Activated naive CD8-positive, alpha-beta T cell treated with anti-CD3 and anti-CD28 coated beads, Interleukin-2, amount 50 U/mL, for 24 hours (primary cell): Measurements from ENCODE around the gene TRIM41.
A peak's percentile ranks its signal among the peaks of the same experiment; 100 is the strongest.
"Not testable (repeated sequence)": the region's sequence is repeated elsewhere in the genome, so short reads cannot be mapped to it uniquely, and the experiment has no call there.

Experiments
- ATAC-seq: fragments of 150-1000 bp; cut with Tn5 transposase; one replicate; pipeline ENCODE4 v1.10.0; 2021
- DNase-seq: peaks from one replicate; pipeline ENCODE4 v3.0.0; 2021
- H3K27ac Mint-ChIP-seq: one replicate; pipeline ENCODE4 v1.8.0; 2021; ENCODE audit warnings: mild to moderate bottlenecking, mixed read lengths
- H3K27me3 Mint-ChIP-seq: one replicate; pipeline ENCODE4 v1.8.0; 2021; ENCODE audit warnings: mixed read lengths
- H3K36me3 Mint-ChIP-seq: one replicate; pipeline ENCODE4 v1.8.0; 2021; ENCODE audit warnings: low read depth, mixed read lengths
- H3K4me1 Mint-ChIP-seq: one replicate; pipeline ENCODE4 v1.8.0; 2021; ENCODE audit warnings: mixed read lengths
- H3K4me3 Mint-ChIP-seq: one replicate; pipeline ENCODE4 v1.8.0; 2021; ENCODE audit warnings: mild to moderate bottlenecking, moderate library complexity, mixed read lengths
- H3K9me3 Mint-ChIP-seq: one replicate; pipeline ENCODE4 v1.8.0; 2021; ENCODE audit warnings: mixed read lengths

Gene TRIM41

DNA sequence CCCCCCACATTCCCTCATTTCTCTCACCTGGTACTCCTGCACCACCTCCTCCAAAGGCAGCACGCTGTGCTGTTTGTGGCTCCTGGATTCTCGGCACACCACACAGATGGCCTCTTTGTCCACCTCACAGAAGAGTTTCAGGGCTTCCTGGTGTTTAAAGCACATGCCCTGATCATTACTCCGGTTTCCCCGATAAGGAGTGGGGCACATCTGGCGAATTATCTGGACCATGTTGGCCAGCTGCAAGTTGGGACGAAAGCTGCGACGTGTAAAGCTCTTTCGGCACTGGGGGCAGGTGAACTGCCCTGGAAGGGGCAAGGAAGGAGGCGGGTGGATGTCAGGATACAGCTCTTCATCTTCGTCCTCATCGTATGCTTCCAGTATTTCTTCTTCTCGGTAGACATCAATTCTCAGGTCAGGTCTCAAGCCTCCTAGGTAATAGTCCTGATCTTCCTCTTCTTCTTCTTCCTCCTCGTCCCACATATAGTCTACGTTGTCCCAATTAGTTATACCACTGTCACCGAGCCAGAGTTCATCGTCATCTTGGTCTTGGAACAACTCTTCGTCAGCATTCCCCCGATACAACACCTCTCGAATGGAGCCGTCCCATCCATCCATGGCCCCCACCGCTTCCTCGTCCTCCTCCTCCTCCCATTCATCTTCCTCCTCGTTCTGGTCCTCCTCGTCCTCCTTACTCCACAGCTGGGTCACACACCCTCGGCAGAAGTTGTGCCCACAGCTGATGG, 37.1 kb downstream of the TRIM41 start:
- no peak for ATAC-seq
- no peaks in the 10 kb centered on the region for H3K9me3 Mint-ChIP-seq
- peaks cover 47% of the 10 kb centered on the region for H3K4me1 Mint-ChIP-seq
- no peak for DNase-seq
- peaks cover 34% of the 10 kb centered on the region for H3K36me3 Mint-ChIP-seq
- no peaks in the 10 kb centered on the region for H3K27me3 Mint-ChIP-seq
- peak overlapping the region; percentile 97 for H3K27ac Mint-ChIP-seq
- peak overlapping the region; percentile 97 for H3K4me3 Mint-ChIP-seq

- peak; percentile 90 for ATAC-seq
These were observed 37.7 kb downstream of the TRIM41 start, which contains the start of gene TRIM52 for GRCh38 chr5:181260720-181261319. TSS of gene TRIM52 (minus strand) at chr5:181261143. CDS start at chr5:181260813, 330 bp downstream.

GRCh38 chr5:181261320-181262049, 38.4 kb downstream of the TRIM41 start:
- Mint-ChIP-seq H3K4me1 (peaks cover 34% of the 10 kb centered on the region), H3K4me3 (peak overlapping the region; percentile 97), H3K9me3 (no peaks in the 10 kb centered on the region), H3K27me3 (no peaks in the 10 kb centered on the region), H3K27ac (peak overlapping the region; percentile 97), H3K36me3 (peaks cover 23% of the 10 kb centered on the region)
- DNase-seq (peak; percentile 73), ATAC-seq (peak; percentile 62)

More at GRCh38 chr5:181260720-181261319, 37.7 kb downstream of the TRIM41 start, which contains the start of gene TRIM52:
- peak; percentile 90 for DNase-seq
- Mint-ChIP-seq H3K36me3 (peaks cover 28% of the 10 kb centered on the region), H3K4me1 (peaks cover 40% of the 10 kb centered on the region), H3K4me3 (peak within 1 kb of the TSS; percentile 97), H3K27me3 (no peaks in the 10 kb centered on the region), H3K9me3 (no peaks in the 10 kb centered on the region), H3K27ac (peak within 1 kb of the TSS; percentile 97)

DNA sequence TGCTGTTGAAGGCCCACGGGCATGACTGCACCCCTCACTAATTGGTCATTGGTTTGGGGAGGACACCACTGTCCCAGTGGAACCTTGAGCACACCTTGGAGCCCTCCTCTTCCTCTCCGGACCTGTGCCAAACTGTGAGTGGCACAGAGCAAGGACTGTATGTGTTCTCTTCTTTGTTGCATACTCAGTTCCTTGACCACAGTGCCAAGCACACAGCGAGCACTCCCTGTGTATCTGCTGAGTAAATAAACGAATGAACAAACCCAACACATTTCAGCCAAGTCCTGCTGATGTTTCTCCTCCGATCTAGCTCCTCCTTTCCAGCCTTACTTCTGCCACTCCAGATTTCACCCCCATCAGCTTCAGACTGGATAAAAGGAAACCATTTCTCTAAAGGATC, 40.6 kb downstream of the TRIM41 start:
- no peak for DNase-seq
- Mint-ChIP-seq H3K27ac (no peak overlapping the region), H3K4me3 (no peak overlapping the region), H3K27me3 (no peaks in the 10 kb centered on the region), H3K4me1 (peaks cover 15% of the 10 kb centered on the region), H3K36me3 (peaks cover 12% of the 10 kb centered on the region), H3K9me3 (no peaks in the 10 kb centered on the region)
- ATAC-seq, result no peak

GRCh38 chr5:181265092-181265671, 42.1 kb downstream of the TRIM41 start:
- H3K9me3 Mint-ChIP-seq, result no peaks in the 10 kb centered on the region
- no peak overlapping the region for H3K4me3 Mint-ChIP-seq
- ATAC-seq (no peak), DNase-seq (no peak)
- H3K4me1 Mint-ChIP-seq, result peaks cover 4% of the 10 kb centered on the region
- H3K36me3 Mint-ChIP-seq, result peaks cover 12% of the 10 kb centered on the region
- H3K27me3 Mint-ChIP-seq, result no peaks in the 10 kb centered on the region
- no peak overlapping the region for H3K27ac Mint-ChIP-seq

GRCh38 chr5:181267291-181267904, 44.3 kb downstream of the TRIM41 start:
- peaks cover 12% of the 10 kb centered on the region for H3K36me3 Mint-ChIP-seq
- not testable (repeated sequence) for H3K27me3 Mint-ChIP-seq, H3K4me3 Mint-ChIP-seq, DNase-seq, ATAC-seq, H3K4me1 Mint-ChIP-seq, H3K9me3 Mint-ChIP-seq, H3K27ac Mint-ChIP-seq

DNA sequence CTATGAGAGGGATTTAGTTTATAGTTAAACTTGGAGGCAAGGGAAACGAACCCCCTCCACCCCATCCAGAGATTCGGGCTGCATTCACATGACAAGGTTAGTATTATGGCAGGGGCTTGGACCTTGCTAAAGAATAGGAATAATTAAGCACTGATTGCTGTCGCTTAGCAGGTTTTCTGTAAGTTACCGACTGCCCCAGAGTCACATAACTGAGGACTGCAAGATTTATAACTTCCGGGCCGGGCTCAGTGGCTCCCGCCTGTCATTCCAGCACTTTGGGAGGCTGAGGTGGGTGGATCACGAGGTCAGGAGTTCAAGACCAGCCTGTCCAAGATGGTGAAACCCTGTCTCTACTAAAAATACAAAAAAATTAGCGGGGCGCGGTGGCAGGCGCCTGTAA, 44.8 kb downstream of the TRIM41 start:
- H3K4me3 Mint-ChIP-seq, H3K4me1 Mint-ChIP-seq, H3K27me3 Mint-ChIP-seq, H3K27ac Mint-ChIP-seq, H3K9me3 Mint-ChIP-seq, DNase-seq, ATAC-seq: not testable (repeated sequence)
- peaks cover 12% of the 10 kb centered on the region for H3K36me3 Mint-ChIP-seq

DNA sequence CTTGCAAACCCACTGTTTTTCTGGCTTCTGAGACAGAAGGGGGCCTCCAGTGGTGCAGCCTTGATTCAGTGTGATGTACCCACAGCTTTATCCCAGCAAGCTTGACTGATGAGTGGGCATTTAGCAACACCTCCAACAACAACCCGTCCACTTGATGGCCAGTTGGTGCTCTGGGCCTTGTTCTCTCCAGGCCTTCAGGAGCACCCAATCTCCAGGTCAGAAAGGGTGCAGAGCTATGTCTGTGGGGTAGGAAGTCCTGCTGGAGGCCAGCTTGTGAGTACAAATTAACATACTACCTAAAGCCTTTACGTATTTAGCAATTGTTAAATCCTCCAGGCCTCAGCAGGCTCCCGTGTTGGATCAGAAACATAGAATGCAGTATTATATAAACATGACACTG, 48.0 kb downstream of the TRIM41 start:
- Mint-ChIP-seq H3K36me3 (peaks cover under 1% of the 10 kb centered on the region), H3K4me3 (no peak overlapping the region), H3K27me3 (no peaks in the 10 kb centered on the region), H3K27ac (no peak overlapping the region), H3K9me3 (no peaks in the 10 kb centered on the region), H3K4me1 (no peaks in the 10 kb centered on the region)
- ATAC-seq (no peak), DNase-seq (no peak)

DNA sequence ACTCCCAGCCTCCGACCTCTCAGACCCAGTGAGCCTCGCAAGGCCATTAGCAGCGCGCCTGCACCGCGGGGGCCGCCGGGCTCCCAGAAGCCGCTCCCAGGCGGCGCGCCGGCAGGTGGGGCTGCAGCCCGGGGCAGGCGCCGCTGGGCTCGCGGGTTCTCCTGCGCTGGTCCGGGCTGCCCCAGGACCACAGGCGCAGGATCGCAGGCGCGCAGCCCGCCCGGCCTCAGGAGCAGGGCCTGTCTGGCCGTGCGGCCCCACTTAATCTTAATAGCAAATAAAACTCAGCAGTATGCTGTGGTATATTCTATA, 50.3 kb downstream of the TRIM41 start:
- H3K27me3 Mint-ChIP-seq, H3K9me3 Mint-ChIP-seq, H3K4me3 Mint-ChIP-seq, H3K36me3 Mint-ChIP-seq, H3K4me1 Mint-ChIP-seq, H3K27ac Mint-ChIP-seq: not testable (repeated sequence)
- ATAC-seq, result peak; percentile 33
- peak; percentile 32 for DNase-seq

GRCh38 chr5:181280251-181280762, 57.2 kb downstream of the TRIM41 start:
- Mint-ChIP-seq H3K4me1 (peaks cover 2% of the 10 kb centered on the region), H3K27ac (no peak overlapping the region), H3K27me3 (no peaks in the 10 kb centered on the region), H3K4me3 (no peak overlapping the region), H3K9me3 (no peaks in the 10 kb centered on the region), H3K36me3 (no peaks in the 10 kb centered on the region)
- no peak for DNase-seq
- ATAC-seq, result no peak

- ATAC-seq (no peak), DNase-seq (no peak)
- no peak overlapping the region for H3K27ac Mint-ChIP-seq
- H3K4me3 Mint-ChIP-seq, result no peak overlapping the region
- H3K4me1 Mint-ChIP-seq, result peaks cover 2% of the 10 kb centered on the region
- no peaks in the 10 kb centered on the region for H3K27me3 Mint-ChIP-seq
- H3K9me3 Mint-ChIP-seq, result no peaks in the 10 kb centered on the region
- H3K36me3 Mint-ChIP-seq, result no peaks in the 10 kb centered on the region
These were observed 58.2 kb downstream of the TRIM41 start for GRCh38 chr5:181281077-181281983.

DNA sequence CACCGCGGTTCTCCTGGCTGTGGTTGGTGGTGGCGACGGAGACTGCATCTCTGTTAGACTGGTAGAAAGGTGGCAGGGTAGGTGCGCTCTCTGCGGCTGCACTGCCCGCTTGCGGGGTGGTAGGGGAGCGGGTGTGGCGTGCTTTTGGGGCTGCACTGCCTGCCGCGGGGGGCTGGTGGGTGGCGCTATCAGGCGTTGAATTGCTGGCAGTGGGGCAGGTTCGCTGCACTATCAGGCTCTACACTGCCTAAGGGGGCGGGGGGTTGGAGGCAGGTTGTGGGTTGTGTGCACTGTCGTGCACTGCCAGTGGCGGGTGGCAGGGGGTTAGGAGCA, 58.9 kb downstream of the TRIM41 start:
- H3K4me3 Mint-ChIP-seq, result no peak overlapping the region
- H3K4me1 Mint-ChIP-seq, result peaks cover 6% of the 10 kb centered on the region
- no peaks in the 10 kb centered on the region for H3K9me3 Mint-ChIP-seq
- no peak for ATAC-seq
- H3K27ac Mint-ChIP-seq, result no peak overlapping the region
- H3K27me3 Mint-ChIP-seq, result no peaks in the 10 kb centered on the region
- no peak for DNase-seq
- H3K36me3 Mint-ChIP-seq, result no peaks in the 10 kb centered on the region

- H3K27ac Mint-ChIP-seq, H3K4me3 Mint-ChIP-seq, H3K4me1 Mint-ChIP-seq, ATAC-seq, DNase-seq, H3K9me3 Mint-ChIP-seq, H3K27me3 Mint-ChIP-seq, H3K36me3 Mint-ChIP-seq: not testable (repeated sequence)
These were observed 59.3 kb downstream of the TRIM41 start for GRCh38 chr5:181282415-181282814.
